CD4-positive, alpha-beta T cell (primary cell): ENCODE results near the gene ADAMTS18. TPM values are rescaled to one million over a fixed set of nuclear protein-coding genes. Genes with fewer than 3 reads are reported as not detected.

Source experiments
- ATAC-seq: fragments of 200-7000 bp; cut with Tn5 transposase; one replicate; pipeline ENCODE4 v1.10.0; 2022; ENCODE audit warnings: mild to moderate bottlenecking; ENCODE audit not compliant: poor library complexity
- CTCF ChIA-PET: fragments of 350-600 bp; sonication (Branson Sonifier 250); formaldehyde crosslinking; loops from one replicate; lab custom pipeline; 2021; ENCODE audit warnings: antibody characterized with exemption, inconsistent platforms; lab: Charles Lee
- POLR2A ChIA-PET: fragments of 350-600 bp; sonication (Branson Sonifier 250); formaldehyde crosslinking; loops from one replicate; lab custom pipeline; 2021; ENCODE audit warnings: antibody characterized with exemption, inconsistent platforms; lab: Charles Lee
- DNase-seq, 14 experiments: peaks; one replicate each; pipeline ENCODE4 v3.0.0-alpha.2; 2013 to 2020; ENCODE audit warnings: mixed read lengths in 2 of 14
- H3K27ac ChIP-seq, 2 donors: one replicate each; pipeline versions ENCODE4 v1.5.1 to v1.7.0; 2013; ENCODE audit warnings: low read length in 2 of 2, low read depth in 1 of 2, mild to moderate bottlenecking in 1 of 2
- H3K27me3 ChIP-seq, 2 experiments: 1 replicate in 1 of 2; 2 replicates in 1 of 2; pipeline versions ENCODE4 v1.6.1 to v1.7.0; 2013; ENCODE audit warnings: low read length in 2 of 2, control low read depth in 1 of 2, mild to moderate bottlenecking in 1 of 2, moderate library complexity in 1 of 2; ENCODE audit not compliant: insufficient read depth in 2 of 2, control insufficient read depth in 1 of 2
- H3K36me3 ChIP-seq: one replicate; pipeline ENCODE4 v1.6.1; 2013; ENCODE audit warnings: low read length, control low read depth; ENCODE audit not compliant: insufficient read depth
- H3K4me1 ChIP-seq: one replicate; pipeline ENCODE4 v1.6.1; 2013; ENCODE audit warnings: low read length, control low read depth; ENCODE audit not compliant: insufficient read depth
- H3K4me3 ChIP-seq: one replicate; pipeline ENCODE4 v1.5.1; 2013; ENCODE audit warnings: mild to moderate bottlenecking, low read length, moderate library complexity
- H3K9me3 ChIP-seq, 2 experiments: 1 replicate in 1 of 2; 2 replicates in 1 of 2; pipeline versions ENCODE4 v1.6.1 to v1.7.0; 2013; ENCODE audit warnings: low read length in 2 of 2, mild to moderate bottlenecking in 2 of 2, control low read depth in 1 of 2, moderate library complexity in 1 of 2; ENCODE audit not compliant: control insufficient read depth in 1 of 2, insufficient read depth in 1 of 2
- H3K27ac Mint-ChIP-seq: one replicate; pipeline ENCODE4 v1.8.0; 2020; ENCODE audit warnings: mixed read lengths
- H3K27me3 Mint-ChIP-seq: one replicate; pipeline ENCODE4 v1.8.0; 2021; ENCODE audit warnings: mixed read lengths
- H3K36me3 Mint-ChIP-seq: one replicate; pipeline ENCODE4 v1.8.0; 2021; ENCODE audit warnings: low read depth, mixed read lengths
- H3K4me1 Mint-ChIP-seq: one replicate; pipeline ENCODE4 v1.8.0; 2021; ENCODE audit warnings: low read depth, mixed read lengths
- H3K4me3 Mint-ChIP-seq: one replicate; pipeline ENCODE4 v1.8.0; 2020; ENCODE audit warnings: mild to moderate bottlenecking, mixed read lengths
- H3K9me3 Mint-ChIP-seq: one replicate; pipeline ENCODE4 v1.8.0; 2020; ENCODE audit warnings: mixed read lengths
- CTCF ChIP-seq: fragments of 200-600 bp; IDR thresholded peaks from one replicate; pipeline ENCODE4 v1.8.0; 2022; ENCODE audit warnings: antibody characterized with exemption, mild to moderate bottlenecking
- intact Hi-C, 2 experiments: fragments of 100-400 bp; cut with DNase I in 1 of 2; cut with micrococcal nuclease in 1 of 2; formaldehyde crosslinking; loops; one replicate each; pipeline versions ENCODE4 v1.15.1 to v1.9.0; 2023 to 2025; cut with DNase I, micrococcal nuclease
- total RNA-seq, 174 experiments: library from RNA in 2 of 174; stranded (reverse) in 2 of 174; gene quantifications; one replicate each; pipeline ENCODE4 v1.2.3 and lab custom pipeline; 2021 to 2026

ADAMTS18 gene
- total RNA-seq, 2 experiments from 2014 or later: not detected

GRCh38 chr16:77373726-77374125 is 61.1 kb downstream of the ADAMTS18 start:
- Mint-ChIP-seq H3K27me3 (peaks cover 5% of the 10 kb centered on the region), H3K9me3 (no peaks in the 10 kb centered on the region)
- no peak overlapping the region for H3K4me3 ChIP-seq

GRCh38 chr16:77364770-77365169 is 70.1 kb downstream of the ADAMTS18 start:
- H3K9me3 Mint-ChIP-seq: no peaks in the 10 kb centered on the region
- H3K36me3 Mint-ChIP-seq: no peaks in the 10 kb centered on the region
- no peak overlapping the region for H3K4me3 Mint-ChIP-seq
- H3K27me3 ChIP-seq: peaks cover 0 to 2% of the 10 kb centered on the region in 2 experiments
- no peak overlapping the region for H3K27ac ChIP-seq
- H3K27ac Mint-ChIP-seq: no peak overlapping the region
- H3K9me3 ChIP-seq: no peaks in the 10 kb centered on the region
- no peak for TF ChIP-seq CTCF
- H3K4me3 ChIP-seq: no peak overlapping the region
- ChIA-PET CTCF (no interaction called here), POLR2A (no interaction called here)
- no peak for DNase-seq
- intact Hi-C loops: no loop called here
- ATAC-seq: no peak
- H3K4me1 Mint-ChIP-seq: no peaks in the 10 kb centered on the region
- H3K27me3 Mint-ChIP-seq: peaks cover 6% of the 10 kb centered on the region
- no peaks in the 10 kb centered on the region for H3K4me1 ChIP-seq
- H3K36me3 ChIP-seq: no peaks in the 10 kb centered on the region

More at GRCh38 chr16:77373726-77374125, 61.1 kb downstream of the ADAMTS18 start:
- TF ChIP-seq CTCF: no peak
- CTCF ChIA-PET: no interaction called here
- ATAC-seq (no peak), DNase-seq (no peak)
- Mint-ChIP-seq H3K4me1 (no peaks in the 10 kb centered on the region), H3K27ac (no peak overlapping the region), H3K36me3 (no peaks in the 10 kb centered on the region), H3K4me3 (no peak overlapping the region)
- intact Hi-C loops: no loop called here
- H3K4me1 ChIP-seq: no peaks in the 10 kb centered on the region
- no peaks in the 10 kb centered on the region for H3K9me3 ChIP-seq
- H3K36me3 ChIP-seq: no peaks in the 10 kb centered on the region
- POLR2A ChIA-PET: no interaction called here
- H3K27me3 ChIP-seq: no peaks in the 10 kb centered on the region
- no peak overlapping the region for H3K27ac ChIP-seq

- Histone ChIP-seq H3K36me3 (no peaks in the 10 kb centered on the region), H3K27me3 (no peaks in the 10 kb centered on the region), H3K4me1 (no peaks in the 10 kb centered on the region), H3K27ac (no peak overlapping the region), H3K9me3 (no peaks in the 10 kb centered on the region), H3K4me3 (no peak overlapping the region)
- TF ChIP-seq CTCF: no peak
- H3K4me3 Mint-ChIP-seq: no peak overlapping the region
- H3K9me3 Mint-ChIP-seq: no peaks in the 10 kb centered on the region
- intact Hi-C loops: no loop called here
- no peaks in the 10 kb centered on the region for H3K36me3 Mint-ChIP-seq
- H3K27me3 Mint-ChIP-seq: peaks cover 2% of the 10 kb centered on the region
- DNase-seq (no peak), ATAC-seq (no peak)
- ChIA-PET POLR2A (no interaction called here), CTCF (no interaction called here)
- no peaks in the 10 kb centered on the region for H3K4me1 Mint-ChIP-seq
- no peak overlapping the region for H3K27ac Mint-ChIP-seq
These were observed 75.8 kb downstream of the ADAMTS18 start for GRCh38 chr16:77359065-77359502.
